Suprapubic skin (tissue), 4 donors: ENCODE measurements around the gene PRSS50. TPM values are rescaled to one million over a fixed set of nuclear protein-coding genes. Genes with fewer than 3 reads are reported as not detected.

Source experiments
- DNase-seq, 2 donors: peaks; one replicate each; pipeline ENCODE4 v3.0.0-alpha.2; 2019; ENCODE audit warnings: low spot score in 2 of 2
- H3K27ac ChIP-seq: fragments of 200-600 bp; sonication (generic); one replicate; pipeline ENCODE4 v1.5.1; 2019
- H3K27me3 ChIP-seq: fragments of 200-600 bp; sonication (generic); one replicate; pipeline ENCODE4 v1.5.1; 2019
- H3K36me3 ChIP-seq: fragments of 200-600 bp; sonication (generic); one replicate; pipeline ENCODE4 v1.5.1; 2019
- H3K4me1 ChIP-seq: fragments of 200-600 bp; sonication (generic); one replicate; pipeline ENCODE4 v1.5.1; 2019
- H3K4me3 ChIP-seq: fragments of 200-600 bp; sonication (generic); one replicate; pipeline ENCODE4 v1.5.1; 2019; ENCODE audit warnings: mild to moderate bottlenecking
- H3K9me3 ChIP-seq: fragments of 200-600 bp; sonication (generic); one replicate; pipeline ENCODE4 v1.5.1; 2019
- CTCF ChIP-seq, 2 donors: fragments of 200-600 bp in 1 of 2; fragments of 450-650 bp in 1 of 2; sonication (generic) in 1 of 2; IDR thresholded peaks; one replicate each; pipeline ENCODE4 v1.5.1; 2016 to 2019; ENCODE audit warnings: antibody characterized with exemption in 2 of 2, mild to moderate bottlenecking in 1 of 2, moderate library complexity in 1 of 2
- EP300 ChIP-seq: sonication (generic); formaldehyde crosslinking; IDR thresholded peaks from one replicate; pipeline ENCODE4 v1.6.1; 2017; ENCODE audit warnings: antibody characterized with exemption
- POLR2A ChIP-seq, 2 donors: fragments of 450-650 bp; IDR thresholded peaks; one replicate each; pipeline ENCODE4 v1.6.1; 2017; ENCODE audit warnings: antibody characterized with exemption in 2 of 2, mild to moderate bottlenecking in 2 of 2, moderate library complexity in 2 of 2
- POLR2AphosphoS5 ChIP-seq, 3 donors: sonication (generic); formaldehyde crosslinking; IDR thresholded peaks; one replicate each; pipeline ENCODE4 v1.6.1; 2017; ENCODE audit warnings: antibody characterized with exemption in 3 of 3
- WGBS: methylation state at CpG from one replicate; pipeline ENCODE4 v1.1.5; 2018; 5-methylcytosine and 5-hydroxymethylcytosine counted together
- total RNA-seq, 4 donors: library from RNA; depleted of rRNA; stranded (reverse); fragments of >200 nt; gene quantifications; one replicate each; pipeline ENCODE4 v1.1.0, GENCODE V29; 2016

Gene PRSS50
- total RNA-seq, 4 donors from 2014 or later, result not detected

DNA sequence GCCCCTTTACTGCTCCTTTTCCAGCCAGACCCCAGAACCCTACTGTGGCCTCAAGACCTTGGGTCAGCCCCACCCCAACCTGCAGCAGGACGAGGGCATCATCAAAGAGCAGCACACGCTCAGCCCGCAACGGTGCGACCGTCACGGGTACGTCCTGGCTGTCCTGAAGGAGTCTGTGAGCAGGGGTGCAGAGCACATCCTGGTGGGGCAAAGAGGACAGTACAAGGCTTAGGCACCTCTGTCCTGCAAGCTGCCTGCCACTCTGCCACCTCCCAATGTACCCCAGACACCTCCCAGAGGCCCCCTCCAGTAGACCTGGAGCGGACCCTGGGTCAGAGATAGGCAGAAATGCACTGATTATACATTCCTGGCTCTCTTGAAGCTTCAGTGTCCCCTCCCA lies 32.2 kb downstream of the PRSS50 start:
- H3K4me1 ChIP-seq, result peaks cover 18% of the 10 kb centered on the region
- H3K27me3 ChIP-seq, result no peaks in the 10 kb centered on the region
- peaks cover 71% of the 10 kb centered on the region for H3K36me3 ChIP-seq
- H3K27ac ChIP-seq, result no peak overlapping the region
- H3K4me3 ChIP-seq, result no peak overlapping the region
- 100% methylated on average over 1 of the region's 9 CpGs for WGBS
- no peak for TF ChIP-seq EP300
- TF ChIP-seq POLR2AphosphoS5 (IDR thresholded peaks at IDR 0.05), result no peak
- TF ChIP-seq POLR2A (IDR thresholded peaks at IDR 0.05), result no peak
- no peak for TF ChIP-seq CTCF (IDR thresholded peaks at IDR 0.05)
- no peaks in the 10 kb centered on the region for H3K9me3 ChIP-seq
- DNase-seq, result no peak

DNA sequence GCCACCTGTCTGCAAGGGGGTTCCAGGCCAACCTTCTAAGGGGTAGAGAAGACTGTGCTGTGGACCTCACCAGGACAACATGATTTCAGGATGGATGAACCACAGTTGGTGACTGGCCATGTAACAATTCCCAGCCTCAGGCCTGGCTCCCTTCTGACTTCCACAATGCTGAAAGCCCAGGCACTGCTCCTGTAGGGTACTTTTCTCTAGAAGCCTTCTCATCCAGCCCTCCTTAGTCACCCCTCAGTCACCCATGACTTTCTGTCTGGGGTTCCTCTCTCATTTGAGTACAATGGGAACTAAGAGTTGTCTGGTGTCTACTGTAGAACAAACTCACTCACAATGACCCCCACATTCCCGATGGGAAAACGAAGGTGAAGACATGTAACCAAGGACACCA lies 32.8 kb downstream of the PRSS50 start:
- peaks cover 74% of the 10 kb centered on the region for H3K36me3 ChIP-seq
- TF ChIP-seq POLR2AphosphoS5 (IDR thresholded peaks at IDR 0.05) (no peak), EP300 (no peak), CTCF (IDR thresholded peaks at IDR 0.05) (no peak), POLR2A (IDR thresholded peaks at IDR 0.05) (no peak)
- no peak for DNase-seq
- peaks cover 13% of the 10 kb centered on the region for H3K4me1 ChIP-seq
- H3K9me3 ChIP-seq, result no peaks in the 10 kb centered on the region
- WGBS, result 90% methylated on average over 2 of the region's 2 CpGs
- H3K27ac ChIP-seq, result no peak overlapping the region
- H3K27me3 ChIP-seq, result no peaks in the 10 kb centered on the region
- no peak overlapping the region for H3K4me3 ChIP-seq

GRCh38 chr3:46682974-46683373 lies 34.7 kb downstream of the PRSS50 start:
- WGBS, result 84% methylated on average over 10 of the region's 11 CpGs

GRCh38 chr3:46681856-46682540 lies 35.7 kb downstream of the PRSS50 start:
- no peak overlapping the region for H3K4me3 ChIP-seq
- TF ChIP-seq POLR2A (IDR thresholded peaks at IDR 0.05) (no peak), POLR2AphosphoS5 (IDR thresholded peaks at IDR 0.05) (no peak)
- peaks cover 55% of the 10 kb centered on the region for H3K36me3 ChIP-seq
- 78% methylated on average over 13 of the region's 13 CpGs for WGBS
- H3K4me1 ChIP-seq, result no peaks in the 10 kb centered on the region
- no peak overlapping the region for H3K27ac ChIP-seq
- no peak for DNase-seq
- no peaks in the 10 kb centered on the region for H3K27me3 ChIP-seq
- H3K9me3 ChIP-seq, result no peaks in the 10 kb centered on the region

More at GRCh38 chr3:46682974-46683373, 34.7 kb downstream of the PRSS50 start:
- Histone ChIP-seq H3K4me1 (peaks cover 2% of the 10 kb centered on the region), H3K4me3 (no peak overlapping the region), H3K9me3 (no peaks in the 10 kb centered on the region), H3K27me3 (no peaks in the 10 kb centered on the region), H3K27ac (no peak overlapping the region), H3K36me3 (peaks cover 65% of the 10 kb centered on the region)
- DNase-seq, result no peak
- TF ChIP-seq EP300, result no peak
- no peak for TF ChIP-seq POLR2AphosphoS5 (IDR thresholded peaks at IDR 0.05)
- TF ChIP-seq CTCF (IDR thresholded peaks at IDR 0.05), result no peak
- no peak for TF ChIP-seq POLR2A (IDR thresholded peaks at IDR 0.05)

- Histone ChIP-seq H3K9me3 (no peaks in the 10 kb centered on the region), H3K27me3 (no peaks in the 10 kb centered on the region), H3K4me3 (no peak overlapping the region), H3K27ac (no peak overlapping the region), H3K4me1 (no peaks in the 10 kb centered on the region), H3K36me3 (peaks cover 54% of the 10 kb centered on the region)
- no peak for DNase-seq
- WGBS, result 83% methylated on average over 8 of the region's 10 CpGs
- TF ChIP-seq POLR2A (IDR thresholded peaks at IDR 0.05) (no peak), CTCF (IDR thresholded peaks at IDR 0.05) (no peak), EP300 (no peak), POLR2AphosphoS5 (IDR thresholded peaks at IDR 0.05) (no peak)
Observed at GRCh38 chr3:46681387-46681786, 36.3 kb downstream of the PRSS50 start.
